Activated CD8-positive, alpha-beta T cell treated with anti-CD3 and anti-CD28 coated beads, Interleukin-2, amount 10 ng/mL, durations not matched to agents 7 days and 5 days (primary cell): ENCODE results near the gene FAM181A. TPM values are rescaled to one million over a fixed set of nuclear protein-coding genes. Genes with fewer than 3 reads are reported as not detected.

ENCODE experiments used
- ATAC-seq: fragments of 150-1000 bp; cut with Tn5 transposase; one replicate; pipeline ENCODE4 v1.10.0; 2021; ENCODE audit warnings: moderate library complexity
- CTCF ChIA-PET: fragments of 350-600 bp; sonication (Branson Sonifier 250); formaldehyde crosslinking; loops from one replicate; lab custom pipeline; 2021; ENCODE audit warnings: antibody characterized with exemption; lab: Charles Lee
- POLR2A ChIA-PET: fragments of 350-600 bp; sonication (Branson Sonifier 250); formaldehyde crosslinking; loops from one replicate; lab custom pipeline; 2021; ENCODE audit warnings: antibody characterized with exemption; lab: Charles Lee
- DNase-seq: peaks from one replicate; pipeline ENCODE4 v3.0.0-alpha.2; 2020
- H3K27ac Mint-ChIP-seq: one replicate; pipeline ENCODE4 v1.8.0; 2021; ENCODE audit warnings: mild to moderate bottlenecking, mixed read lengths
- H3K27me3 Mint-ChIP-seq: one replicate; pipeline ENCODE4 v1.8.0; 2021; ENCODE audit warnings: low read depth, mixed read lengths
- H3K36me3 Mint-ChIP-seq: one replicate; pipeline ENCODE4 v1.8.0; 2021; ENCODE audit warnings: low read depth, mixed read lengths
- H3K4me1 Mint-ChIP-seq: one replicate; pipeline ENCODE4 v1.8.0; 2021; ENCODE audit warnings: low read depth, mixed read lengths
- H3K4me3 Mint-ChIP-seq: one replicate; pipeline ENCODE4 v1.8.0; 2021; ENCODE audit warnings: mild to moderate bottlenecking, mixed read lengths
- H3K9me3 Mint-ChIP-seq: one replicate; pipeline ENCODE4 v1.8.0; 2022; ENCODE audit warnings: mixed read lengths; ENCODE audit not compliant: insufficient read depth
- microRNA-seq: library from miRNA; unstranded; fragments of <30 nt; microRNA quantifications from one replicate; pipeline ENCODE4 v1.2.0, GENCODE V29; 2022
- total RNA-seq, 2 experiments: library from RNA; stranded (reverse); gene quantifications; one replicate each; pipeline ENCODE4 v1.2.3, GENCODE V29; 2021

The FAM181A gene
- total RNA-seq, 2 experiments from 2014 or later = not detected

DNA sequence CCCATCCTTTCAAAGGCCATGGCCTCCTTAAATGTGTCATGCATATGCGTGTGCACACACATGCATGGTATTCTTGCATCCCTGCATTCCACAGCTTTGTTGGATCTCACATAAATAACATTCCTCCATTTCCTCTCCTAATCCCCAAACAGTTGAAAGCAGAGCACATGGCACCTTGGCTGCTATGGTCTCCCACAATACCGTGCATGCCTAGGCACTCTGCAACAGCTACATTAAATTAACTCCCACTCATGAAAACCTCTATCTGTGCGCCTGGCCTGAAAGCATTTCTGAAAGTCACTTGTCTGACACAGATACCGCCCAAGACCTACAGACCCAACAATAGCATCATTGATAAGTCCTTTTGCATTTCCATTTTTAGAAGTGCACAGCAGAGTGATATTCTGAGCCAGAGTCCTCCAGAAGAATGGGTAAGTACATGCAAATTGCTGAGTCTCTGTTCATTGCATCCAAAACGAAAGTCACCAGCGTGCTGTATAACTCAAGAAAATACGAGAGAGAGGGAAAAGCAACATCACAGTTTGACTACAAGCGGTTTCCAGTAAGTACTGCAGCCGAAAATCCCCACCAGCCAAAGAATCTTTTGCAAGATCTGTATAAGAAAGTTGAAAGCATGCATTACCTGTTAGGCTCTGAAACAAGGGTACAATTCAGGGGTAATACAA, 48.8 kb downstream of the FAM181A start:
- peaks cover 40% of the 10 kb centered on the region for H3K36me3 Mint-ChIP-seq
- H3K27ac Mint-ChIP-seq = peak overlapping the region; percentile 82
- peak overlapping the region; percentile 48 for H3K4me3 Mint-ChIP-seq
- no peak for ATAC-seq
- H3K4me1 Mint-ChIP-seq = peaks cover 94% of the 10 kb centered on the region
- no peak for DNase-seq
- no peaks in the 10 kb centered on the region for H3K27me3 Mint-ChIP-seq
- CTCF ChIA-PET = interaction anchor here (0.7 to 13.0 kb wide), 6 partner anchors 19 to 160 kb away, joined by 3 to 366 read pairs (median 4); partner anchors contain the start of gene CCDC197
- H3K9me3 Mint-ChIP-seq = peaks cover 16% of the 10 kb centered on the region
- POLR2A ChIA-PET = interaction anchor here (0.7 to 11.5 kb wide), 4 partner anchors 16 to 36 kb away, joined by 3 to 303 read pairs (median 4); no protein-coding TSS in a partner anchor

DNA sequence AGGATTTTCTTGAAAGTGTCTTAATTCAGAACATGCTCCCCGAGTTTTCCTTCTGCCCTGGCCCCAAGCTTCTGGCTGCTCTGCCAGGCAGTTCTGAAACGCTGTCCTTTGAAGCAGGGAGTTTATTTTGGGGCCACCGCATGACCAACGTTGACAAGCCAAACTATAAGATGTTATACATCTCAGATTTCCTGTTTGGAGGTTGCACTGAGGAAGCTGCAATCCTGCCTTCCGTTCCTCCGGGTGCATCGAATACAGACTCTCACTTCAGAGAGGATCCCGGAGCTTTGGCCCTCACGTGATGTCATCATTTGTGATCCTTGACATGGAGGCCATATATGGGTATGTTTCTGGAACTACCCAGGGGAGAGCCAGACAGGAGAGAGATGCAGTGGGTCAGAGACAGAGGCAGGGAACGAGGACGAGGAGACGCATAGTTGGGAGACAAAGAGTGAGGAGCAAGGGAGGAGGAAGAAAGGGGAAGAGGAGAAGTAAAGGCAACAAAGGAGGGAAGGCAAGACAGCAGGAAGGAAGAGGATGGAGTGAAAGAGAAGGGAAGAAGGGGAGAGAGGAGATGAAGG, 49.4 kb downstream of the FAM181A start, which contains the start of gene ASB2:
ASB2 (minus strand) TSS at position 94 of the 581 bp plus-strand sequence. CDS start 12,031 bp downstream, outside the sequence.
- Mint-ChIP-seq H3K4me3 (peak within 1 kb of the TSS; percentile 48), H3K27ac (peak within 1 kb of the TSS; percentile 82), H3K27me3 (no peaks in the 10 kb centered on the region), H3K4me1 (peaks cover 88% of the 10 kb centered on the region), H3K36me3 (peaks cover 40% of the 10 kb centered on the region), H3K9me3 (peaks cover 16% of the 10 kb centered on the region)
- ChIA-PET POLR2A (interaction anchor here (0.7 to 11.5 kb wide), 4 partner anchors 17 to 37 kb away, joined by 3 to 303 read pairs (median 4); no protein-coding TSS in a partner anchor), CTCF (interaction anchor here (0.7 to 13.0 kb wide), 6 partner anchors 19 to 160 kb away, joined by 3 to 366 read pairs (median 4); partner anchors contain the start of gene CCDC197)
- no peak for ATAC-seq
- peak; percentile 36 for DNase-seq

DNA sequence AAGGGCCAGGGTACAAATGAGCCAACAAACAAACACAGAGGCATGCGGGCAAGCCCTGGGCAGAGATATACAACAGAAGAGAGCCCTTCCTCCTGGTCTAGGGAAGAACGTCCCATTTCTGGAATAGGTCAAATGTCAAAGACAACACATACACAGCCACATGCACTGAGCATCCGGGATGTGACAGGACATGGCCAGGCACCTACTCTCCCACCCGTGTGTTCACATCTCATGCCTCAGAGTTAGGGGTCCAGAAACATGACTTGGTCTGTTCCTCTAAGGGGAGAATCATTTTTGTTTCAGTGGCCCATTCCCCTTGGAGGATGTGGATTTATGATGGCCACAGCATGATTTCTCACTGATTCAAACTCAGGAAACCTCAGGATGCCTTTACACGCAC, 50.0 kb downstream of the FAM181A start:
- no peaks in the 10 kb centered on the region for H3K27me3 Mint-ChIP-seq
- DNase-seq (no peak), ATAC-seq (no peak)
- H3K9me3 Mint-ChIP-seq = peaks cover 16% of the 10 kb centered on the region
- peaks cover 84% of the 10 kb centered on the region for H3K4me1 Mint-ChIP-seq
- ChIA-PET CTCF (interaction anchor here (0.7 to 13.0 kb wide), 6 partner anchors 18 to 159 kb away, joined by 3 to 366 read pairs (median 4); partner anchors contain the start of gene CCDC197), POLR2A (interaction anchor here (0.8 to 11.5 kb wide), 3 partner anchors 17 to 37 kb away, joined by 3 to 303 read pairs (median 3); no protein-coding TSS in a partner anchor)
- H3K27ac Mint-ChIP-seq = peak overlapping the region; percentile 82
- H3K4me3 Mint-ChIP-seq = peak overlapping the region; percentile 48
- peaks cover 40% of the 10 kb centered on the region for H3K36me3 Mint-ChIP-seq

DNA sequence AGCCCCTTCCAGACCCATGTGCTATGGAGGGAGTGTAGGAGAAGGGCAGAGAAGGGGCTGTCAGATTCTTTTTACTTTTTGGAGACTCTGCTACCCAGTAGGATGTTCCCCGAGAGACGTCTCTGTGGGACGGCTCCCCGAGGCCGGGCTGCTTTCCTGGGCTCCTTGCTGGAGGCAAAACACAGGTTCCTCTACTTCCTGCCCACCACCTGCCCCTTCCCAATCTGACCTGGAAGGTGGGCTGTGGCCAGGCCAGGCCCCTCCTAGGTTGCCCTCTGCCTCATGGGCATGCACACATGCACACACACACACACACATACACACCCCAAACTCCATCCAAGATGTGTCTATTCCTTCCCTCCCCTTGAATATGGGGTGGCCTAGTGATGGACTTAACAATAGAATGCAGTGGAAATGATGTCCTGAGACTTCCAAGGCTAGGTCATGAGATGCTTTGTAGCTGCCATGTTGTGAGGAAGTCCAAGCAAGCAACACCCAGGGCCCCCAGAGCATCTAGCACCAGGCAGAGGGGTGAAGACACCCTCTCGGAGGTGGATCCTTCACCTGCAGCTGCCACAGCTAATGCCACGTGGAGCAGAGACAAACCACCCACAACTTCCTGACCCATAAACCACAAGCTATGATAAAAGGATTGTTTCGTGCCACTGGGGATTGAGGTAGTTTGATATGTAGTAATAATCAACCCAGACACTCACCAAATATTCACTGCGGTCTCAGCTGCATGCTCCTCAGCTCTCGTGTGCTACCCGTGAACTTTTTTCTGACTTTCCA, 50.8 kb downstream of the FAM181A start:
- CTCF ChIA-PET = interaction anchor here (0.7 to 13.0 kb wide), 16 partner anchors 10 to 159 kb away, joined by 3 to 366 read pairs (median 4); partner anchors contain the start of gene CCDC197
- Mint-ChIP-seq H3K4me3 (peak overlapping the region; percentile 36), H3K36me3 (peaks cover 40% of the 10 kb centered on the region), H3K27me3 (no peaks in the 10 kb centered on the region), H3K27ac (peak overlapping the region; percentile 82), H3K4me1 (peaks cover 77% of the 10 kb centered on the region), H3K9me3 (peaks cover 16% of the 10 kb centered on the region)
- ATAC-seq (peak; percentile 91), DNase-seq (peak; percentile 89)
- POLR2A ChIA-PET = interaction anchor here (0.9 to 11.5 kb wide), 7 partner anchors 18 to 77 kb away, joined by 3 to 303 read pairs (median 4); partner anchors contain the start of gene CCDC197

DNA sequence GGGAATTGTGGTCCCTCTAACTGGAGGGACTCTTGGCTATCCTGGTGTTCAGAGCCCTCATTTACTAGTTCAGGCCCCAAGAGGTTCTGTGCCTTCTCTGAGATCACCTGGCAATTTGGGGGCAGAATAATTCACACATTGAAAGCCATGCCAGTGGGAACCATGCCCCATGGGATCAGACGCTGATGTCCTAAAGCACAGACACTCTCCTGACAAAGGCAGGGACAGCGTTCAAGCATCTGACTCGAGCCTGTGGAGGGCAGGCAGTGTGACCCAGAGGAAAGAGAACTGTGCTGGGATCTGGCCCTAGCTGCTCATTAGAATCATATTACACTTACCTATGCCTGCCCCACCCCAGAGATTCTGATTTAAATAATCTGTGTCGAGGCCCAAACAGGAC, 51.6 kb downstream of the FAM181A start:
- CTCF ChIA-PET = interaction anchor here (0.7 to 13.0 kb wide), 16 partner anchors 10 to 158 kb away, joined by 3 to 366 read pairs (median 4); partner anchors contain the start of gene CCDC197
- POLR2A ChIA-PET = interaction anchor here (0.9 to 11.5 kb wide), 6 partner anchors 17 to 76 kb away, joined by 3 to 303 read pairs (median 4); partner anchors contain the start of gene CCDC197
- Mint-ChIP-seq H3K36me3 (peaks cover 40% of the 10 kb centered on the region), H3K4me3 (peak overlapping the region; percentile 36), H3K9me3 (peaks cover 16% of the 10 kb centered on the region), H3K4me1 (peaks cover 69% of the 10 kb centered on the region), H3K27ac (peak overlapping the region; percentile 82), H3K27me3 (no peaks in the 10 kb centered on the region)
- DNase-seq (no peak), ATAC-seq (peak; percentile 38)

Small RNA genes within 50 kb of the gene (microRNA-seq; reads per million reads assigned to microRNA genes)
- not detected for gene MIR4506

Other genes starting within 250 kb of the FAM181A start
- gene PRIMA1, start 138.9 kb upstream of the FAM181A start, total RNA-seq = not detected
- 10 to 100 TPM; 15.8 to 17.0 TPM for gene ASB2, start 49.2 kb downstream of the FAM181A start, total RNA-seq
- gene CCDC197, start 70.0 kb downstream of the FAM181A start, total RNA-seq = not detected
- 1 to 10 TPM; 1.4 to 1.7 TPM for gene OTUB2, start 99.0 kb downstream of the FAM181A start, total RNA-seq
- gene DDX24, start 153.9 kb downstream of the FAM181A start, total RNA-seq = 100 to 1,000 TPM; 172 to 184 TPM
- gene IFI27L1, start 154.0 kb downstream of the FAM181A start, total RNA-seq = 10 to 100 TPM; 34.7 to 41.3 TPM
- gene IFI27, start 183.4 kb downstream of the FAM181A start, total RNA-seq = 100 to 1,000 TPM; 116 to 129 TPM
- gene IFI27L2, start 202.3 kb downstream of the FAM181A start, total RNA-seq = 10 to 100 TPM; 65.2 to 74.6 TPM
- gene PPP4R4, start 247.0 kb downstream of the FAM181A start, total RNA-seq = under 1 TPM; 0.16 to 0.26 TPM